ENCODE results near the gene TWIST2. TPM values are rescaled to one million over a fixed set of nuclear protein-coding genes. Genes with fewer than 3 reads are reported as not detected.

TWIST2 gene
- total and polyA plus RNA-seq, 11 donors: 0.39 to 10.9 (median 1.4) TPM

GRCh38 chr2:238839428-238839827, 8.5 kb upstream of the TWIST2 start:
- TF ChIP-seq POLR2A (IDR thresholded peaks at IDR 0.05) (no peak), CTCF (IDR thresholded peaks at IDR 0.05) (no peak)
- 87 to 97% (median 91%) methylated on average over 2 of the region's 2 CpGs for WGBS, 4 donors
- Histone ChIP-seq H3K36me3 (no peaks in the 10 kb centered on the region), H3K9me3 (peaks cover 0 to 9% (median 0%) of the 10 kb centered on the region in 12 donors), H3K27me3 (peaks cover 0 to 38% (median 7%) of the 10 kb centered on the region in 9 donors), H3K4me3 (no peak overlapping the region), H3K4me1 (no peaks in the 10 kb centered on the region), H3K27ac (no peak overlapping the region)
- intact Hi-C loops (cut with DNase I): no loop called here
- DNase-seq: peak in 1 of 5 donors; percentile 2
- no peak for ATAC-seq

GRCh38 chr2:238841542-238842164, 6.2 kb upstream of the TWIST2 start:
- Histone ChIP-seq H3K27ac (no peak overlapping the region), H3K9me3 (peaks cover 0 to 9% (median 0%) of the 10 kb centered on the region in 12 donors), H3K4me1 (peaks cover 0 to 4% (median 0%) of the 10 kb centered on the region in 12 donors), H3K4me3 (no peak overlapping the region), H3K27me3 (peaks cover 3 to 55% (median 23%) of the 10 kb centered on the region in 9 donors), H3K36me3 (no peaks in the 10 kb centered on the region)
- ATAC-seq (no peak), DNase-seq (peak in 1 of 5 donors; percentile 3)
- intact Hi-C loops (cut with DNase I): no loop called here
- 55 to 74% (median 65%) methylated on average over 8 to 10 of the region's 10 CpGs for WGBS, 4 donors
- TF ChIP-seq CTCF (IDR thresholded peaks at IDR 0.05) (no peak), POLR2A (IDR thresholded peaks at IDR 0.05) (no peak)

DNA sequence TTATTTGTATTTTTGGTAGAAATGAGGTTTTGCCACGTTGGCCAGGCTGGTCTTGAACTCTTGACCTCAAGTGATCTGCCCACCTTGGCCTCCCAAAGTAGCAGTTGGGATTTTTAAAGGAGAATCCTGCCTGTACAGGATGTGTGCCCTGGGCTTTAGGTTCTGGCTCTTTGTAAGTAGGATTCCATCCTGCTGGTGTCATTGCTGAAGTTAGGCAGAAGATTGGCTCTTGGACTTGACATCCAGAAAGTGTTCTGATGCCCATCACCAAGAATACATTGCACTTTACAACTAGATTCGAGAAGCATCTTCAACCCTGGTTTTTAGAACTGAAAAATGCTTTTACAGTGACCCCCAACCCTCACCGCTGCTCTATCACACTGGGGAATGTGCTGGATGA, 4.4 kb upstream of the TWIST2 start:
- H3K27me3 ChIP-seq: peaks cover 13 to 66% (median 39%) of the 10 kb centered on the region in 9 donors
- H3K9me3 ChIP-seq: peaks cover 0 to 9% (median 0%) of the 10 kb centered on the region in 12 donors
- H3K36me3 ChIP-seq: no peaks in the 10 kb centered on the region
- no peak for ATAC-seq
- TF ChIP-seq CTCF (IDR thresholded peaks at IDR 0.05) (no peak), POLR2A (IDR thresholded peaks at IDR 0.05) (no peak)
- 55 to 71% (median 59%) methylated on average over 3 of the region's 3 CpGs for WGBS, 4 donors
- no peak overlapping the region for H3K4me3 ChIP-seq
- H3K4me1 ChIP-seq: peaks cover 0 to 22% (median 0%) of the 10 kb centered on the region in 12 donors
- H3K27ac ChIP-seq: no peak overlapping the region
- intact Hi-C loops (cut with DNase I): no loop called here
- no peak for DNase-seq

DNA sequence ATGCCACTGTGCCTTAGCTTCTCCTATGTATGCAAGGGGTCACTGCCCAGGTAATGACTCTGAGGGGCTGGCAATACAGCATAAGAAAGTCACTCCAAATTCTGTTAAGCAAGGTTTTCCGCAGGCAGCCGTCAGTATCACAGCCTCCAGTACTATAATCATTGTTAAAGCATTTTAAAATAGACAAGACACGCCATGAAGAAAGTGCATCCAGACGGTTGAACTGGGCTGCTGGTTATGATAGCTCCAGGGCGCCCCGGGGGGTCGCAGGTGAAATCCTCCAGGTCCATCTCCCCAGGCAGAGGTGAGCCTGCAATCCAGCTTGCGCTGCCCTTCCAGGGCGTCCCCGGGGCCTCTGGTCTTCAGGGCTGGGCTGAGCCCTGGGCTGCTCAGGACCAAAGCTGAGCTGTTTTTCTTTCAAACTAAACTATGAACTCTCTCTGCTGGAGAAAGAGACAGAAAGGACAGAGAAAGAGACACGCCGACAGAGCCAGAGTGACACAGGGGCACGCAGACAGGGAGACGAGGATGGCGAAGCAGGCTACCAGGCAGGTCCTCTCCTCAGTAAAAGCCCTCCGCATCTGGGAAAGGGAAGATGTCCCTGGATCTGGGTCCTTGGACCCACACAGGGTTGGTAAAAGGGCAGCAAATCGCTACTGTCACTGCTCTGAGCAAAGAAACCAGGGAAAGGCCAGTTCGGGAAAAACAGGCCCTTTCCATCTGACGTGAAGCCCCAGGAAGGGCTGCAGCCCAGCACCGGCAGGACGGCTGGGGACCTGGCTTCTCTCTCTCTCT, 2.1 kb upstream of the TWIST2 start:
- H3K4me3 ChIP-seq: peak overlapping the region in 7 of 12 donors; percentile 52 to 69 (median 58)
- H3K4me1 ChIP-seq: peaks cover 0 to 34% (median 0%) of the 10 kb centered on the region in 12 donors
- peaks cover 25 to 89% (median 56%) of the 10 kb centered on the region in 9 donors for H3K27me3 ChIP-seq
- intact Hi-C loops (cut with DNase I): no loop called here
- no peak for TF ChIP-seq CTCF (IDR thresholded peaks at IDR 0.05)
- TF ChIP-seq POLR2A (IDR thresholded peaks at IDR 0.05): no peak
- no peaks in the 10 kb centered on the region for H3K36me3 ChIP-seq
- no peaks in the 10 kb centered on the region for H3K9me3 ChIP-seq
- ATAC-seq: no peak
- peak in 1 of 5 donors; percentile 10 for DNase-seq
- WGBS, 4 donors: 60 to 67% (median 60%) methylated on average over 21 of the region's 21 CpGs
- H3K27ac ChIP-seq: peak overlapping the region in 1 of 12 donors; percentile 92
